Smooth muscle cell (in vitro differentiated cells): ENCODE data around the gene PDE9A. TPM values are rescaled to one million over a fixed set of nuclear protein-coding genes. Genes with fewer than 3 reads are reported as not detected.

Experiments
- DNase-seq: peaks from one replicate; lab custom pipeline; 2025; ENCODE audit not compliant: unreplicated experiment; lab: John Stamatoyannopoulos, UW
- H2AFZ ChIP-seq: fragments of 200-600 bp; sonication (generic); 2 replicates; pipeline ENCODE4 v1.6.0; 2016; ENCODE audit warnings: antibody characterized with exemption, low read depth, mild to moderate bottlenecking
- H3F3A ChIP-seq: fragments of 200-600 bp; sonication (generic); 2 replicates; pipeline ENCODE4 v1.6.0; 2017; ENCODE audit warnings: antibody characterized with exemption, low read depth
- H3K27ac ChIP-seq: fragments of 200-600 bp; sonication (generic); 2 replicates; pipeline ENCODE4 v1.5.1; 2016; ENCODE audit warnings: low read depth, mild to moderate bottlenecking
- H3K27me3 ChIP-seq: fragments of 200-600 bp; sonication (generic); 2 replicates; pipeline ENCODE4 v1.6.1; 2016; ENCODE audit warnings: low read depth, mild to moderate bottlenecking
- H3K36me3 ChIP-seq: fragments of 200-600 bp; sonication (generic); 2 replicates; pipeline ENCODE4 v1.5.1; 2016; ENCODE audit warnings: low read depth
- H3K4me1 ChIP-seq: fragments of 200-600 bp; sonication (generic); 2 replicates; pipeline ENCODE4 v1.5.1; 2016; ENCODE audit warnings: low read depth
- H3K4me2 ChIP-seq: fragments of 200-600 bp; sonication (generic); 2 replicates; pipeline ENCODE4 v1.6.0; 2016; ENCODE audit warnings: mild to moderate bottlenecking
- H3K4me3 ChIP-seq: fragments of 200-600 bp; sonication (generic); 2 replicates; pipeline ENCODE4 v1.5.1; 2016; ENCODE audit warnings: mild to moderate bottlenecking
- H3K79me2 ChIP-seq: fragments of 200-600 bp; sonication (generic); 2 replicates; pipeline ENCODE4 v1.6.0; 2016; ENCODE audit warnings: low read depth, mild to moderate bottlenecking
- H3K9ac ChIP-seq: fragments of 200-600 bp; sonication (generic); 2 replicates; pipeline ENCODE4 v1.6.0; 2016; ENCODE audit warnings: low read depth
- H3K9me3 ChIP-seq: fragments of 200-600 bp; sonication (generic); replicated peaks from 2 replicates; pipeline ENCODE4 v1.5.1; 2016; ENCODE audit warnings: low read depth
- H4K20me1 ChIP-seq: fragments of 200-600 bp; sonication (generic); 2 replicates; pipeline ENCODE4 v1.6.0; 2016; ENCODE audit warnings: low read depth
- CTCF ChIP-seq: fragments of 200-600 bp; sonication (generic); IDR thresholded peaks from 2 replicates; pipeline ENCODE4 v1.5.1; 2017; ENCODE audit warnings: borderline replicate concordance, mild to moderate bottlenecking, antibody characterized with exemption; ENCODE audit not compliant: insufficient read depth, poor library complexity, severe bottlenecking
- WGBS: methylation state at CpG from one replicate; pipeline ENCODE4 v1.1.7; 2016; ENCODE audit warnings: low lambda C conversion rate; 5-methylcytosine and 5-hydroxymethylcytosine counted together
- polyA plus RNA-seq: library from polyadenylated mRNA; unstranded; fragments of >200 nt; fragmentation: Nextera tagmentation; extraction: Ambion mirVana; gene quantifications from 2 replicates; pipeline ENCODE4 v1.2.1, GENCODE V29; 2016
- total RNA-seq: library from RNA; depleted of rRNA; stranded (reverse); fragments of >200 nt; gene quantifications from 2 replicates; pipeline ENCODE4 v1.2.3, GENCODE V29; 2014

Gene PDE9A
- total and polyA plus RNA-seq, 2 experiments from 2014 or later: 4.3 to 12.3 TPM

DNA sequence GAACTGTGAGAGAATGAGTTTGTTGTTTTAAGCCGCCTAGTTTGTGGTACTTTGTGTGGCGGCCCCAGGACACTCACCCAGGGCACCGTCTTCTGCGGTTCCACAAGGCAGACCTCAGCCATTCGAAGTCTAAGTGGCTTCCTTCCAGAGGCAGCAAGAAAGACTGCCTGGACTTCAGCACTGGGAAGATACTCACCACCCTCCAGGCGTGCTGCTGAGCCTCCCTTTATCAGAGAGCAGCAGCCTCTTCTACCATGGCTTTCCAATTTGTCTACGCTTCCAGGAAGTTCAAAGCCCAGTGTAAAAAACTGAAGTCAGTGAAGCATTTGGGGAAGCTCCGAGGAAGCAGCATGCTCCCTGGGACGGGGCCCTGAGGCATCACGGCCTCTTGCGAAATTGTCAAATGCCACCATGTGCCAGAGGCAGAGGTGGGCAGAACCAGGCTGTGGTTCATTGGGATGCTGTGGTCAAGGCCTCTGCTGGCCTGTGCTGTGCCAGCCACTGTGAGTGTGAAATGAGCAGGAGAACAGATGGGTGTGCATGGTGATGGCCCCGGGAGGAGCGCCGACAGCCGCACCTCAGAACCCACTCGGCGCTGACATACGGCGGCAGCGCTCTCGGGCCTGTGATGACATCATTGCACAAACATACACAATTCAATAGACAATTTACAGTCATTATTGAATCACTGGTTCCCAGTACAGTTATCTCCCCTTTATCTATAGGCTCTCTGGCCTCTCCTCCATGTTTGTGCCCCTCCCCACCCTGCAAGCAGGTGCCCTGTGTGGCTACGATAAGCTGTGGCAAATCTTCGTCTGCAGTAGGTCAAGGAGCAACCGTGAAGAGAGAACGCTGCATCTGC is 110.4 kb downstream of the PDE9A start:
- no peaks in the 10 kb centered on the region for H3K9me3 ChIP-seq
- no peak overlapping the region for H3K27ac ChIP-seq
- no peak overlapping the region for H2AFZ ChIP-seq
- no peak overlapping the region for H3K9ac ChIP-seq
- WGBS: 90% methylated on average over 25 of the region's 25 CpGs
- no peaks in the 10 kb centered on the region for H4K20me1 ChIP-seq
- no peak overlapping the region for H3K4me2 ChIP-seq
- H3K36me3 ChIP-seq: no peaks in the 10 kb centered on the region
- no peaks in the 10 kb centered on the region for H3F3A ChIP-seq
- TF ChIP-seq CTCF: no peak
- no peak for DNase-seq
- no peak overlapping the region for H3K4me3 ChIP-seq
- H3K79me2 ChIP-seq: no peaks in the 10 kb centered on the region
- no peaks in the 10 kb centered on the region for H3K4me1 ChIP-seq
- H3K27me3 ChIP-seq: no peaks in the 10 kb centered on the region

DNA sequence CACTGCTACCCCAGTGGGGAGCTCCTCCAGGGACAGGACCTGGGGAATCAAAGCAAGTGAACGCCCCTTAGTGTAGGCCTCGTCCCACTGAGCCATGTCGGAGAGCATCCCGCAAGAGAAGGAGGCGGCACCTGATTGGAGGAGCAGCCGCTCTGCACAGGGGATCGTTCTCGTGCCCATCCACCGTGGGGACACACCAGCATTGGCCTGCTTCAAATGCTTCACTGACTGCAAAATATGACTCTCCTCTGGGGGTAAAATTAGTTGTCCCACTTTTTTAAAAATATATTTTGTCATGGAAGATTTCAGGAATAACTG is 111.0 kb downstream of the PDE9A start:
- H3K9ac ChIP-seq: no peak overlapping the region
- TF ChIP-seq CTCF: no peak
- no peak overlapping the region for H2AFZ ChIP-seq
- H3K4me1 ChIP-seq: no peaks in the 10 kb centered on the region
- H3F3A ChIP-seq: no peaks in the 10 kb centered on the region
- no peak overlapping the region for H3K27ac ChIP-seq
- H3K9me3 ChIP-seq: no peaks in the 10 kb centered on the region
- H3K79me2 ChIP-seq: no peaks in the 10 kb centered on the region
- H3K4me2 ChIP-seq: no peak overlapping the region
- no peaks in the 10 kb centered on the region for H4K20me1 ChIP-seq
- no peaks in the 10 kb centered on the region for H3K36me3 ChIP-seq
- WGBS: 96% methylated on average over 9 of the region's 9 CpGs
- DNase-seq: no peak
- H3K27me3 ChIP-seq: no peaks in the 10 kb centered on the region
- no peak overlapping the region for H3K4me3 ChIP-seq

DNA sequence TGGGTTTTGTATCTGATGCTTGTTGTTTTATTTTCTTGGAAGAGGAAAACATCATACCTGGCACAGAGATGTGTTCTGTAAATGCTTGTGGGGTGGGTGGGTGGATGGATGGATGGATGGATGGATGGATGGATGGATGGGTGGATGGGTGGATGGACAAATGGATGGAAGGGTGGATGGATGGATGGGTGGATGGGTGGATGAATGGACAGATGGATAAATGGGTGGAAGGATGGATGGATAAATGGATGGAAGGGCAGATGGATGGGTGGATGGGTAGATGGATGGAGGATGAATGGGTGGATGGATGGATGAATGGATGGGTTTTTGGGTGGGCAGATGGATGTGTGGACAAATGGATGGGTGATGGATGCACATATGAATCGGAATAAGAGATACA is 111.5 kb downstream of the PDE9A start:
- H3K4me1 ChIP-seq: no peaks in the 10 kb centered on the region
- no peak for TF ChIP-seq CTCF
- no peaks in the 10 kb centered on the region for H4K20me1 ChIP-seq
- H3F3A ChIP-seq: no peaks in the 10 kb centered on the region
- H3K79me2 ChIP-seq: no peaks in the 10 kb centered on the region
- no peak overlapping the region for H3K9ac ChIP-seq
- H3K27me3 ChIP-seq: no peaks in the 10 kb centered on the region
- no peaks in the 10 kb centered on the region for H3K9me3 ChIP-seq
- no peaks in the 10 kb centered on the region for H3K36me3 ChIP-seq
- H3K27ac ChIP-seq: no peak overlapping the region
- no peak overlapping the region for H3K4me2 ChIP-seq
- WGBS: 91% methylated on average over 1 of the region's 1 CpG
- no peak overlapping the region for H3K4me3 ChIP-seq
- no peak overlapping the region for H2AFZ ChIP-seq
- no peak for DNase-seq

DNA sequence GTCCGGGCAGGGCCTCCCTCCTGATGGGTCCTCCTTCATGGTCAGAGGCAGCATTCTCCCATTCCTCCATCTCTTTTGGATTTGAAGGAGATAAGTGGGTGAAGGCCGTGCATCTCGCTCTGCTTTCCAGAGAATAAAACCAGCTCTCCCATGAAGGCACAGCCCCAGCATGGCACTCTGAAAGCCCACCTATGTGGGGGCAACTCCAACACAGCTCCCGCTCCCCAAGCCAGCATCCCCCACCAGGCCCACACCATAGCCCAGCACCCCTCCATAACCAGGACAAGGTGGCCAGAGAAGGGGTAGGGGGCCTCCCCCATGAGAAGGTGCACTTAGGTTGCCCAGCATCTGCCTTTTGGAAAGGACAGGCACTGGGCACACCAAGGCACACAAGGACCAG is 112.2 kb downstream of the PDE9A start:
- Histone ChIP-seq H3K4me1 (no peaks in the 10 kb centered on the region), H3K4me2 (no peak overlapping the region), H3K27me3 (no peaks in the 10 kb centered on the region), H4K20me1 (no peaks in the 10 kb centered on the region), H3K4me3 (no peak overlapping the region), H2AFZ (no peak overlapping the region), H3K79me2 (no peaks in the 10 kb centered on the region), H3K36me3 (no peaks in the 10 kb centered on the region), H3F3A (no peaks in the 10 kb centered on the region), H3K27ac (no peak overlapping the region), H3K9ac (no peak overlapping the region), H3K9me3 (no peaks in the 10 kb centered on the region)
- 99% methylated on average over 4 of the region's 4 CpGs for WGBS
- DNase-seq: no peak
- TF ChIP-seq CTCF: no peak
